Panc1 (cell line): ENCODE results near the gene BTBD18.
"Not testable (repeated sequence)": the region's sequence is repeated elsewhere in the genome, so short reads cannot be mapped to it uniquely, and the experiment has no call there.

Source experiments
- POLR2AphosphoS5 ChIP-seq: IDR thresholded peaks from 2 replicates; pipeline ENCODE4 v1.6.1; 2012; ENCODE audit warnings: mild to moderate bottlenecking, low read depth, low read length, moderate library complexity
- SIN3A ChIP-seq: IDR thresholded peaks from 2 replicates; pipeline ENCODE4 v1.6.1; 2012; ENCODE audit warnings: low read depth, mild to moderate bottlenecking, low read length, moderate library complexity, borderline replicate concordance; ENCODE audit not compliant: insufficient read depth
- TF ChIP-seq, protein P1 (sequence below): fragments of 450-650 bp; IDR thresholded peaks from 2 replicates; pipeline ENCODE4 v1.5.1; 2017; ENCODE audit warnings: mild to moderate bottlenecking
- TF ChIP-seq, protein P2 (sequence below), 2 experiments: IDR thresholded peaks; 2 replicates each; pipeline ENCODE4 v1.6.1; 2011 to 2012; ENCODE audit warnings: low read depth in 2 of 2, control low read depth in 1 of 2, low read length in 1 of 2, mild to moderate bottlenecking in 1 of 2, moderate library complexity in 1 of 2; ENCODE audit not compliant: insufficient read depth in 1 of 2

DNA sequence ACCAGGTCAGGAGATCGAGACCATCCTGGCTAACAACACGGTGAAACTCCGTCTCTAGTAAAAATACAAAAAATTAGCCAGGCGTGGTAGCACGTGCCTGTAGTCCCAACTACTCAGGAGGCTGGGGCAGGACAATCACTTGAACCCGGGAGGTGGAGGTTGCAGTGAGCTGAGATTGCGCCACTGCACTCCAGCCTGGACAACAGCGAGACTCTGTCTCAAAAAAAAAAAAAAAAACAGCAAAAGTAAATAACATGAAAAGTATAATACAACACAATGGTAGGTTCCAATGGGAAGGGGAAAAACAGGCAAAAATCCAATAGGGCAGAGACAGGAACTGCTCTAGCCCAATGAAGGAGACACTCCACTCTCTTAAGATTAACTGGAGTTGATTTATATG lies 46.2 kb downstream of the BTBD18 start:
- not testable (repeated sequence) for TF ChIP-seq POLR2AphosphoS5, SIN3A
- TF ChIP-seq, protein P1, sequence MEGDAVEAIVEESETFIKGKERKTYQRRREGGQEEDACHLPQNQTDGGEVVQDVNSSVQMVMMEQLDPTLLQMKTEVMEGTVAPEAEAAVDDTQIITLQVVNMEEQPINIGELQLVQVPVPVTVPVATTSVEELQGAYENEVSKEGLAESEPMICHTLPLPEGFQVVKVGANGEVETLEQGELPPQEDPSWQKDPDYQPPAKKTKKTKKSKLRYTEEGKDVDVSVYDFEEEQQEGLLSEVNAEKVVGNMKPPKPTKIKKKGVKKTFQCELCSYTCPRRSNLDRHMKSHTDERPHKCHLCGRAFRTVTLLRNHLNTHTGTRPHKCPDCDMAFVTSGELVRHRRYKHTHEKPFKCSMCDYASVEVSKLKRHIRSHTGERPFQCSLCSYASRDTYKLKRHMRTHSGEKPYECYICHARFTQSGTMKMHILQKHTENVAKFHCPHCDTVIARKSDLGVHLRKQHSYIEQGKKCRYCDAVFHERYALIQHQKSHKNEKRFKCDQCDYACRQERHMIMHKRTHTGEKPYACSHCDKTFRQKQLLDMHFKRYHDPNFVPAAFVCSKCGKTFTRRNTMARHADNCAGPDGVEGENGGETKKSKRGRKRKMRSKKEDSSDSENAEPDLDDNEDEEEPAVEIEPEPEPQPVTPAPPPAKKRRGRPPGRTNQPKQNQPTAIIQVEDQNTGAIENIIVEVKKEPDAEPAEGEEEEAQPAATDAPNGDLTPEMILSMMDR = not testable (repeated sequence)
- TF ChIP-seq, protein P2, sequence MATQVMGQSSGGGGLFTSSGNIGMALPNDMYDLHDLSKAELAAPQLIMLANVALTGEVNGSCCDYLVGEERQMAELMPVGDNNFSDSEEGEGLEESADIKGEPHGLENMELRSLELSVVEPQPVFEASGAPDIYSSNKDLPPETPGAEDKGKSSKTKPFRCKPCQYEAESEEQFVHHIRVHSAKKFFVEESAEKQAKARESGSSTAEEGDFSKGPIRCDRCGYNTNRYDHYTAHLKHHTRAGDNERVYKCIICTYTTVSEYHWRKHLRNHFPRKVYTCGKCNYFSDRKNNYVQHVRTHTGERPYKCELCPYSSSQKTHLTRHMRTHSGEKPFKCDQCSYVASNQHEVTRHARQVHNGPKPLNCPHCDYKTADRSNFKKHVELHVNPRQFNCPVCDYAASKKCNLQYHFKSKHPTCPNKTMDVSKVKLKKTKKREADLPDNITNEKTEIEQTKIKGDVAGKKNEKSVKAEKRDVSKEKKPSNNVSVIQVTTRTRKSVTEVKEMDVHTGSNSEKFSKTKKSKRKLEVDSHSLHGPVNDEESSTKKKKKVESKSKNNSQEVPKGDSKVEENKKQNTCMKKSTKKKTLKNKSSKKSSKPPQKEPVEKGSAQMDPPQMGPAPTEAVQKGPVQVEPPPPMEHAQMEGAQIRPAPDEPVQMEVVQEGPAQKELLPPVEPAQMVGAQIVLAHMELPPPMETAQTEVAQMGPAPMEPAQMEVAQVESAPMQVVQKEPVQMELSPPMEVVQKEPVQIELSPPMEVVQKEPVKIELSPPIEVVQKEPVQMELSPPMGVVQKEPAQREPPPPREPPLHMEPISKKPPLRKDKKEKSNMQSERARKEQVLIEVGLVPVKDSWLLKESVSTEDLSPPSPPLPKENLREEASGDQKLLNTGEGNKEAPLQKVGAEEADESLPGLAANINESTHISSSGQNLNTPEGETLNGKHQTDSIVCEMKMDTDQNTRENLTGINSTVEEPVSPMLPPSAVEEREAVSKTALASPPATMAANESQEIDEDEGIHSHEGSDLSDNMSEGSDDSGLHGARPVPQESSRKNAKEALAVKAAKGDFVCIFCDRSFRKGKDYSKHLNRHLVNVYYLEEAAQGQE (IDR thresholded peaks at IDR 0.05; ENCODE audit: insufficient read depth in 1 of 2, low read depth in 2 of 2, low read length in 1 of 2) = not testable (repeated sequence)
